Astrocyte (in vitro differentiated cells and primary cell): ENCODE results near the gene RGS9.

ENCODE experiments used
- EZH2 ChIP-seq: IDR thresholded peaks from 2 replicates; pipeline ENCODE4 v1.6.1; 2012; ENCODE audit warnings: mild to moderate bottlenecking, low read length, inconsistent platforms; ENCODE audit not compliant: insufficient read depth
- TF ChIP-seq, protein P1 (sequence below): IDR thresholded peaks from 2 replicates; pipeline ENCODE4 v1.5.1; 2011; ENCODE audit warnings: low read depth, mild to moderate bottlenecking, inconsistent platforms, low read length, moderate library complexity; ENCODE audit not compliant: insufficient read depth

GRCh38 chr17:65134035-65134434 is 3.1 kb upstream of the RGS9 start:
- TF ChIP-seq EZH2: no peak
- TF ChIP-seq, protein P1, sequence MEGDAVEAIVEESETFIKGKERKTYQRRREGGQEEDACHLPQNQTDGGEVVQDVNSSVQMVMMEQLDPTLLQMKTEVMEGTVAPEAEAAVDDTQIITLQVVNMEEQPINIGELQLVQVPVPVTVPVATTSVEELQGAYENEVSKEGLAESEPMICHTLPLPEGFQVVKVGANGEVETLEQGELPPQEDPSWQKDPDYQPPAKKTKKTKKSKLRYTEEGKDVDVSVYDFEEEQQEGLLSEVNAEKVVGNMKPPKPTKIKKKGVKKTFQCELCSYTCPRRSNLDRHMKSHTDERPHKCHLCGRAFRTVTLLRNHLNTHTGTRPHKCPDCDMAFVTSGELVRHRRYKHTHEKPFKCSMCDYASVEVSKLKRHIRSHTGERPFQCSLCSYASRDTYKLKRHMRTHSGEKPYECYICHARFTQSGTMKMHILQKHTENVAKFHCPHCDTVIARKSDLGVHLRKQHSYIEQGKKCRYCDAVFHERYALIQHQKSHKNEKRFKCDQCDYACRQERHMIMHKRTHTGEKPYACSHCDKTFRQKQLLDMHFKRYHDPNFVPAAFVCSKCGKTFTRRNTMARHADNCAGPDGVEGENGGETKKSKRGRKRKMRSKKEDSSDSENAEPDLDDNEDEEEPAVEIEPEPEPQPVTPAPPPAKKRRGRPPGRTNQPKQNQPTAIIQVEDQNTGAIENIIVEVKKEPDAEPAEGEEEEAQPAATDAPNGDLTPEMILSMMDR: no peak
